ENCODE measurements around the gene TMEM209. TPM values are rescaled to one million over a fixed set of nuclear protein-coding genes. Genes with fewer than 3 reads are reported as not detected.
A peak's percentile ranks its signal among the peaks of the same experiment; 100 is the strongest.
"Not testable (repeated sequence)": the region's sequence is repeated elsewhere in the genome, so short reads cannot be mapped to it uniquely, and the experiment has no call there.

The TMEM209 gene
- 23.5 and 24.6 TPM in 2 replicates for total RNA-seq (2014; rRNA removed)
- 7.1 TPM for polyA plus RNA-seq (2012)

DNA sequence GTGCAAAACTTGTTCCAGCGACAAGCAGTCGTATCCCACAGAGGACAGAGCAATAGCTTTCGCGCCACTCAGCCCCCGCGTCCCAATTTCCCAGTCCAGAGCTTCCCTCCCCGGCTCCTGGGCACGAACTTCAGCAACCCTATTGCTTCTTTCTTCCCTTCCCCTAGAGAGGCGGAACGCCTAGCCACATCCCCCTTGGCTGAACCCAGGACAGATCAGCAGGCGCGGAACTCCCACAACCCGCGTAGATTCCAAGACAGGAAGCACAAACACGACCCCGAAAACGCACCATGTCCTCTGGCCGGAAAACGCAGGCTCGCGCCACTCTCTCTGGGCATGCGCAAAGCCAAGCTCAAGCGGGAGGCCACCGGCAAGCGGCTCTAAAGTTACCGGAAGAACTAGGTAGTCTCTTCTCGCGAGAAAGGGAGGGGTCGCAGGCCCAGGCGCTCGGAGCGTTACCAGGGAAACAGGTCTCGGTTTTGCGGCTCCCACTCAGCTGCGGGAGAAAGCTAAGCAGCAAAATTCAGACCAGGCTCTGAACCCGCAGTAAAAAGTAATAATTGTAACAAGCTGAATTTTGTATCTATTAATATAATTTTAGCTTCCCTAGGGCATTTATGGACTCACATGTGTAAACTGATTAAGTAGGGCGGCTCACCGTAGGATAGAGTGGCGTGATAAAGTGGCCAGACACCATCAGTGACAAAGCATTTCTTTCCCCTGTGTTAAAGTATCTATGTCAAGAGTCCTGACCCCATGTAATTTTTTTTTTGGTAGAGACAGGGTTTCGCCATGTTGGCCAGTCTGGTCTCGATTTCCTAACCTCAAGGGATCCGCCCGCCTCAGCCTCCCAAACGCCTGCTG lies at the start of gene TMEM209:
Gene TMEM209, minus strand, starts transcription at position 323 of the 864 bp plus-strand sequence. Its CDS starts 31 bp downstream, at position 292.
- DNase-seq (ENCODE audit: low read depth), result peak; percentile 98

DNA sequence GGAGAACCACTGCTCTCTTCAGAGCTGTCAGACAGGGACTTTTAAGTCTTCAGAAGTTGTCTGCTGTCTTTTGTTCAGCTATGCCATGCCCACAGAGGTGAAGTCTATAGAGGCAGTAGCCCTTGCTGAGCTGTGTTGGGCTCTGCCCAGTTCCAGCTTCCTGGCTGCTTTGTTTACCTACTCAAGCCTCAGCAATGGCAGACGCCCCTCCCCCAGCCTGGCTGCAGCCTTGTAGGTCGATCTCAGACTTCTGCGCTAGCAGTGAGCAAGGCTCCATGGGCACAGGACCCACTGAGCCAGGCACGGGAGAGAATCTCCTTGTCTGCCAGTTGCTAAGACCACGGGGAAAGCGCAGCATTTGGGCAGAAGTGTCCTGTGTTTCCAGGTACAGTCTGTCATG lies 49.3 kb upstream of the TMEM209 start:
- no peak for DNase-seq (ENCODE audit: low read depth)

DNA sequence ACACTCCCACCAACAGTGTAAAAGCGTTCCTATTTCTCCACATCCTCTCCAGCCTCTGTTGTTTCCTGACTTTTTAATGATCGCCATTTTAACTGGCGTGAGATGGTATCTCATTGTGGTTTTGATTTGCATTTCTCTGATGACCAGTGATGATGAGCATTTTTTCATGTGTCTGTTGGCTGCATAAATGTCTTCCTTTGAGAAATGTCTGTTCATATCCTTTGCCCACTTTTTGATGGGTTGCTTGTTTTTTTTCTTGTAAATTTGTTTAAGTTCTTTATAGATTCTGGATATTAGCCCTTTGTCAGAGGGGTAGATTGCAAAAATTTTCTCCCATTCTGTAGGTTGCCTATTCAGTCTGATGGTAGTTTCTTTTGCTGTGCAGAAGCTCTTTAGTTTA lies 44.4 kb upstream of the TMEM209 start:
- DNase-seq (ENCODE audit: low read depth), result not testable (repeated sequence)

DNA sequence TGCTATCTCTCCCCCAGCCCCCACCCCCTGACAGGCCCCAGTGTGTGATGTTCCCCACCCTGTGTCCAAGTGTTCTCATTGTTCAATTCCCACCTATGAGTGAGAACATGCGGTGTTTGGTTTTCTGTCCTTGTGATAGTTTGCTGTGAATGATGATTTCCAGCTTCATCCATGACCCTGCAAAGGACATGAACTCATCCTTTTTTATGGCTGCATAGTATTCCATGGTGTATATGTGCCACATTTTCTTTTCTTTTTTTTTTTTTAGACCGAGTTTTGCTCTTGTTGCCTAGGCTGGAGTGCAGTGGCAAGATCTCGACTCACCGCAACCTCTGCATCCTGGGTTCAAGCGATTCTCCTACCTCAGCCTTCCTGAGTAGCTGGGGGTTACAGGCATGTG lies 43.6 kb upstream of the TMEM209 start:
- DNase-seq (ENCODE audit: low read depth), result not testable (repeated sequence)

DNA sequence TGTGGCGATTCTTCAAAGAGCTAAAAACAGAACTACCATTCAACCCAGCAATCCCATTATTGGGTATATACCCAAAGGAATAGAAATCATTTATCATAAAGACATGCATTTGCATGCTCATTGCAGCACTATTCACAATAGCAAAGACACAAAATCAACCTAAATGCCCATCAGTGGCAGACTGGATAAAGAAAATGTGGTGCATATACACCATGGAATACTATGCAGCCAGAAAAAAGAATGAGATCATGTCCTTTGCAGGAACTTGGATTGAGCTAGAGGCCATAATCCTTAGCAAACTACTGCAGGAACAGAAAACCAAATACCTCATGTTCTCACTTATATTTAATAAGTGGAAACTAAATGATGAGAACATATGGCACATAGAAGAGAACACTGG lies 41.3 kb upstream of the TMEM209 start:
- DNase-seq (ENCODE audit: low read depth), result not testable (repeated sequence)

DNA sequence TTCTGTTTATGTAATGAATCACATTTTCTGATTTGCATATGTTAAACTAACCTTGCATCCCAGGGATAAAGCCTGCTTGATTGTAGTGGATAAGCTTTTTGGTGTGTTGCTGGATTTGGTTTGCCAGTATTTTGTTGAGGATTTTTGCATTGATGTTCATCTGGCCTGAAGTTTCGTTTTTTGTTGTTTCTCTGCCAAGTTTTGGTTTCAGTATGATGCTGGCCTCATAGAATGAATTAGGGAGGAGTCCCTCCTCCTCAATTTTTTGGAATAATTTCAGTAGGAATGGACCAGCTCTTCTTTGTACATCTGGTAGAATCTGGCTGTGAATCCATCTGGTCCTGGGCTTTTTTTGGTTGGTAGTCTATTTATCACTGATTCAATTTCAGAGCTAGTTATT lies 38.3 kb upstream of the TMEM209 start:
- peak; percentile 15 for DNase-seq (ENCODE audit: low read depth)

DNA sequence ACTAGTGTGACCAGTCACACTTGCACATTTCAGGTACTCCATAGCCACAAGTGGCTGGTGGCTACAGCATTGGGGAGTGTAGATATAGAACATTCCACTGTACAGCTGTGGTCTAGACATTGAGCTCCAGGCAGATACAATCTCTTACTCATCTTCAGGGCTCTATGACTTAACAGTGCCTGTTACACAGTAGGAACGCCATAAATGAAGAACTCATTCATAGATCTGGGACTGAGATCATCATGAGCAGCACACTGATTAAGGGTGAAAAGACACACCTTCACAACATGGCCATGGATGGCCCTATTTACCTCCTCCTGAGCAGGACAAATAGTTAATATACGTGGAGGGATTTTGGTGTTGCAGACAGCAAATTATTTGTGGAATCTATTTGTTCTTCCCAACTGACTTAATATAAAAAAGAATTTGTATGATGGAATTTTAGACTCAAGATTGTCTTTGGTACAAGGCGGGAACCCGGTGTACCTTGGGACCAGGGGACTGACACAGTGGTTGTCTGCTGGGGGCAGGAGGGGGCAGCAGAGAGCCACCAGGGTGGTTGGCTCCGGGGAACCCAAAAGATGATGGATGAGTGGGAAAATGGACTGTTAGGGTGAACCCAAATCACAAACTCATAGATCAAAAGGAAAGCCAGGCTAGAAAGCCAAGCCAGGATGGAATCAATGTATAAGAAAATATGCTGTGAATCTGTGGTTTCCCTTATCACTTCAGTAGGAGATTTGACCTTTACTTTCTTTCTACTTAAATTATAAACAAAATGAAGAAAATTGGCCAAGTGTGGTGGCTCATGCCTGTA lies 37.2 kb upstream of the TMEM209 start:
- DNase-seq (ENCODE audit: low read depth), result peak; percentile 63

DNA sequence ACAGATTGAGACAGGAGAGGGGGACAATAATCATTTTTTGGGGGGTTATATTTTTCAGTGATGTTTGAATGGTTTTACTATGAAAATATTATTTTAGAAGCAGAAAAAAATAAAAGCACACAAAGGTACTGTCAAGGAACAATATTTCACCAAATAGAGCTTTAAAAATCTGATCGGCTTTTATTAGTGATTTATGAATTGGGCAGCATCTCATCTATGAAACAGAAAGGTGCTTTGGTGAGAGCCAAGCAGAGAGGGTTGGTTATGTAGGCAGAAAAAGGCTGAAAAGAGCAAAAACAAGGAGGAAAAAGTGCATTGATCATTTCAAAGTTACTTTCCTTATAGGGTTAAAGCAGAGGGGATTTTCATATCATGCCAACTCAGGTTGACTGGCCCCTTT lies 35.0 kb upstream of the TMEM209 start:
- no peak for DNase-seq (ENCODE audit: low read depth)

DNA sequence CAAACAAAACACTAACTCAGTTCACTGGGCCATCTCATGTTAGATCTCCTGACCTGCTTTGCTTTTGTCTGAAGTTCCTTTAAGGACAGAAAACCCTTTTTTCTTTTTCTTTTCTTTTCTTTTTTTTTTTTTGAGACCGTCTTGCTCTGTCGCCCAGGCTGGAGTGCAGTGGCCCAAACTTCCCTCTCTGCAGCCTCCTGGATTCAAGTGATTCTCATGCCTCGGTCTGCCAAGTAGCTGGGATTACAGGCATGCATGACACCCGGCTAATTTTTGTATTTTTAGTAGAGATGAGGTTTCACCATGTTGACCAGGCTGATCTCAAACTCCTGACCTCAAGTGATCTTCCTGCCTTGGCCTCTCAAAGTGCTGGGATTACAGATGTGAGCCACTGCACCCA lies 31.2 kb upstream of the TMEM209 start:
- DNase-seq (ENCODE audit: low read depth), result not testable (repeated sequence)

DNA sequence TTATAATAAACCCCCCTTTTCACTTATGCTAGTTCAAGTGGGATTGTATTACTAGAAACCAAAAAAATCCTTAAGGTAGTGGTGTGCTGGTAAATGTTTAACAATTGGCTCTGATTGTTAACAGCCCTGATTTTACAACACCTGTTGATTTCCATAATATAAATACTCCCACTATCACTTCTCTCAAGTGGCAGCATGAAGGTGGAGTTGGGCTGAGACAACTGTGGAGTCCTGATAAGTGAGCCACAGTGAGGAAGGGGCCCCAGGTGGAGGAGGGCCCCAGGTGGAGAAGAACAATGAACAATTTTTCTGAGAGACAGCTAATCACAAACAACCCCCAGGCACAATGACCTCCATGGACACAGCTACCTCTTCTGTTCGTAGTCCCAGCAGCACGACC lies 28.9 kb upstream of the TMEM209 start:
- no peak for DNase-seq (ENCODE audit: low read depth)

DNA sequence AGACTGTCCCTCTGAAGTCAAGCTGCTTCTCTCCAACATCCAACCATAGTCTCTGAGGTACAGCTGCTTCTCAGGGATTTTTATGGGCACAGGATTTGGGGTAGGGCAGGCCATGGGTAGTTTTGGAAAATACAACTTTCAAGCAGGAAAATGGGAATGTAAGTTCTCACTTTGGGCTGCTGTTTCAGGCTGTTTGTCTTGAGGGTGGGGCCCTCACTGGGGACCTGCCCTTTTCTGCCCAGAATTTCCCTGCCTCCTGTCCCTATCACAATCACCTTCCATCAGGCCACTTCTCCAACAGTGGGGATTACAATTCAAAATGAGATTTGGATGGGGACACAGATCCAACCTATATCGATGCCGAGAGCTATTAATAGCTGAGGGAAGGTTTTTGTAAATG lies 27.0 kb upstream of the TMEM209 start:
- no peak for DNase-seq (ENCODE audit: low read depth)

DNA sequence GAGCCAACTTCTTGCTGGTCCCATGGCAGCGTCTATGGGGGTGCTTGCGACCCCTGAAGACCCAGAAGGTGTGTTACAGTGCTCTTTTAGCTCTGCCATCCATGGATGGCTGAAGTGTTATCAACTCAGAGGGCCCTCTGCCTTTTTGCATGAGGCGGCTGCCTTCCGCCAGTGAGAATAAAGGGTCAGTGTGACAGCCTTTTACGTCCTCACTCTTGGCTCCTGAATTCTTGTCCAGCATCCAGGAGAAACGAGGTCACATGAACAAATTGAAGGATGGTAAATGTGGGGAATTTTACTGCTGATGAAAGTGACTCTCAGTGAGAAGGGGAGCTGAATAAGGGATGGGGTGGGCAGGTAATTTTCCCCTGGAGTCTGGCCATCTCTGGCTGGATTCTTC lies 26.6 kb upstream of the TMEM209 start:
- no peak for DNase-seq (ENCODE audit: low read depth)

DNA sequence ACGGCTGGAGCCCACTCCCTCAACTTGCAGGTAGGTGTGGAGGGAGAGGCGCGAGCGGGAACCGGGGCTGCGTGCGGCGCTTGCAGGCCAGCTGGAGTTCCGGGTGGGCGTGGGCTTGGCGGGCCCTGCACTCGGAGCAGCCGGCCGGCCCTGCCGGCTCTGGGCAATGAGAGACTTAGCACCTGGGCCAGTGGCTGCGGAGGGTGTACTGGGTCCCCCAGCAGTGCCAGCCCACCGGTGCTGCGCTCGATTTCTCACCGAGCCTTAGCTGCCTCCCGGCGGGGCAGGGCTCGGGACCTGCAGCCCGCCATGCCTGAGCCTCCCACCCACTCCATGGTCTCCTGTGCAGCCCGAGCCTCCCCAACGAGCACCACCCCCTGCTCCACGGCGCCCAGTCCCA lies 24.8 kb upstream of the TMEM209 start:
- not testable (repeated sequence) for DNase-seq (ENCODE audit: low read depth)

DNA sequence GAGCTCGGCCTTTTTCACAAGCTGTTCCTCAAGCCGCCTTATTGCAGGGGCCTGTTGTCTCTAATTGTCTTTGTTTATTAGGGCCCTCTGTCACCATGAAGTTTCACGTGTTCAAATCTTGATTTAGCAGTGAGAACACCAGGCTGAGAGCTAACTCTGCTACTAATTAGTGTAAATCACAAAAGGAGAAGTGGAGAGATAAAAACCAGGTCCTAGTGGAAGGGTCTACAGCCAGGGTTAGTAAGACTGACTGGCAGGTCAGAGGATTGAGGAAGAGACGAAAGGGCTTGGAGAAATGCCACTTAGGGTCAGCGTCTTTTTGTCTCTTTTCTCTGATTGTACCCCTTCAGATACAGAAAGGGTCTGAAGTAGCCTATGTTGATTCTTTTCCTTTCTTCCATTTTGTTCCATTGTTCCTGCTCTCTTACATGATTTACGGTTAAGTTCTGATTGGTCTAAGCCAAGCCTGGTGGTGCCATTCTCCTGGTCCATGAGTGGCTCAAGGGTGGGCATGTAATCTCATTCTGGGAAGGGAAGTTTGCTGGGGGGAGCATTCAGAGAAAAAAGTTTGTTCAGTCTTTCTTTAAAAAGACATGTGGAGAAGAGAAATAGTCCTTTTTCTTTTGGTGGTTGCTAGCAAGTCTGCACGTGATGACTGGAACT lies 23.8 kb upstream of the TMEM209 start:
- DNase-seq (ENCODE audit: low read depth), result no peak

DNA sequence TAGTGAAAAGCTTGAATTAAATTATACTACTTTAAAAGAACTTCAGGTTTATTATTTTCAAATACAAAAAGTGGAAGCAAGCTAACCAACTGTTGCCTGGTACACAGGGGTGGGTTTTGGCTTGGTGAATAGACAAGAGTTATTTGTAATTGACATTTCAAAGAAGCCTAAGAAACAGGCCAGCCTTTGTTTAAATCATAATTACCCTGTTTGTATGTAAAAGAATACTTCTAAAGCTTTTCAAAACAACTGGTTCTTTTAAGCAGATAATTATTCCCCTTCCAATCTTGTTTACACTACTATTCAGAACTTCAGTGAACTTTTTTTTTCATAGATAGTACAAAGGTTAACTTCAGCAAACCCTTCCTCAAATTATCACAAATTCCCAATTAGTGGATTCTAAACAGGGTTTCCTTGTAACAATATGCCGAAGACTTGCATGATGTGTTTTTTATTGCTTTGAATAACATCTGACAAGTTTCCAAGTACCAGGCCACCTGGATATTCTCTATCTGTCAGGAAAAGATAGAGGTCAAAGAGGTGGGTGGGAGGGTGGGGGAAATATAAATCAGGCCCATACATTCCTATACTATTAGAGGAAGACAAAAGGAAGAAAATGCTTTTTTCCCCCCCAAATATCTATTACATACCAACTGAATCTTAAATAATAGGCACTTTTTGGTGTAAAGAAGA lies 22.8 kb upstream of the TMEM209 start:
- no peak for DNase-seq (ENCODE audit: low read depth)

DNA sequence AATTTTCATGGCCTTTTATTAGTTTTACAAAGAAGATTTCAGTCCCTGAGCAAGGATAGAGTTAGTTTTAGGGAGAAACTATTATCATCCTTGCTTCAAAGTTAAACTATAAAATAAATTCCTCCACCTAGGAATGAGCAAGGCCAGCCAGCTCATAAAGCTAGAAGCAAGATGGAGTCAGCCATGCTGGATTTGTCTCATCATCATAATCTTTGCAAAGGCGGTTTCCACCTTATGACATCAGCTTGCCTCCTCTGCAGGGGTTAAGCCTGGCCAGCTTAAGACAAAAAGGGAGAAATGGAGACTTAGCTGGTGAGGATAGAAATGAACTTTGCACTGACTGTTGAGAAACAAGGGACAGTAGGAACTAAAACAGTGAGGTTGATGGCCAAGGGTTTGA lies 21.1 kb upstream of the TMEM209 start:
- DNase-seq (ENCODE audit: low read depth), result no peak

DNA sequence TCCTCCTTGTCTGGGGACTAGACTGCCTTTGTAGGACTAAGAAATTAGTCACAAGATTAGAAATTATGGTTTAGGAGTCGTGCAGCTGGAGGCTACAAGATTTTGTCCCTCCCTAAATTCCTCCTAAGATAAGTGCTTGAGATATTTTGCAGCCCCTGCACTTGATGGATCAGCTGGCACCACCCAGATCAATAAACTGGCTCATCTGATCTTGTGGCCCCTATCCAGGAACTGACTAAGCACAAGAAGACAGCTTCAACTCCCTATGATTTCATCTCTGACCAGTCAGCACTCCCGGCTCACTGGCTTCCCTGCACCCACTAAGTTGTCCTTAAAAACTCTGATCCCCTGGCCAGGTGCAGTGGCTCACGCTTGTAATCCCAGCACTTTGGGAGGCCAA lies 19.7 kb upstream of the TMEM209 start:
- peak; percentile 76 for DNase-seq (ENCODE audit: low read depth)

DNA sequence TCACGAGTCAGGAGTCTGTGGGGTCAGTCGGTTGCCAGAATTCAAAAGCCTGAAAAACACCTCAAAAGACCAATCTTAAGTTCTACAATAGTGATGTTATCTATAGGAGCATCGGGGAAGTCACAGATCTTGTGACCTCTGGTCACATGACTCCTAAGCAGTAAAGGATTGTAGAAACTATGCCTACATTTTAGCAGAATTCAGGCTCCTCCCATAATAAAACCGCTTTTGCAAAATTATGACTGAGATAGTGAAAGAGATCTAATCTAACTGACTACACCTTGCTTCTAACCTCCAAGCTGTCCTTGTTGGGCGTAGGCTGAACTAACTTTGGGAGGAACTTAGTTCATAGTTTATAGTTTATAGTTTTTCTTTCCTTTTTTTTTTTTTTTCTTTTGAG lies 19.0 kb upstream of the TMEM209 start:
- DNase-seq (ENCODE audit: low read depth), result no peak

DNA sequence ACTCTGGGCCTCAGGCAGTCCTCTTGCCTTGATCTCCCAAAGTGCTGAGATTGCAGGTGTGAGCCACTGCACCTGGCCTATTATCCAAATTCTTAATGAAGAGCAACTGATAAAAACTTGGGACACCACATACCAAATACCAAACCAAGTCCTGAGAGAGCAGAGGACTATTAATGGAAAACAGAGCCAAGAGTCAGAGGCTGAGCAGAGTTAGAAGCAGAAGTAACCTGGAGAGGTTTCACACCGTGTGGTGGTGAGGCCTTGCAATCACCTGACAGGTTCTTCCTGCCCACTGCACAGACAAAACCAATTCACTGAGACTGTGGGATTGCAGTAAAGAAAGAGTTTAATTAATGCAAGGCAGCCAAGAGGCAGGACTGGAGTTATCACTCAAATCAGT lies 18.4 kb upstream of the TMEM209 start:
- DNase-seq (ENCODE audit: low read depth), result no peak

DNA sequence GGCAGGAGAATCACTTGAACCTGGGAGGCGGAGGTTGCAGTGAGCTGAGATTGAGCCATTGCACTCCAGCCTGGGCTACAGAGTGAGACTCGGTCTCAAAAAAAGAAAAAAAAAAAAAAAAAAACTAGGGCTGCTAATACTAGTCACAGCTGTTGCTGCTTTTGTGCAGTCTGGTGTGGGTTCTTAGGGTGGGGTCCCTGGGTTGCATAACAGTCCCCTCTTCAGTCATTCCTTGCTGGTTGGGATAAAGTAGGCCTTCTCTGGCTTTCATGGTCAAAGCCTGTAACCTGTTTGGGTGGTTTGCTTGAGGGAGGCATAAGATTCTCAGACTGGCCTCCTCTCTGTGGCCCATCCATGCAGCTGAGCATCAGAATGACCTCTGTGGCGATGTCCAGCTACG lies 16.5 kb upstream of the TMEM209 start:
- no peak for DNase-seq (ENCODE audit: low read depth)

DNA sequence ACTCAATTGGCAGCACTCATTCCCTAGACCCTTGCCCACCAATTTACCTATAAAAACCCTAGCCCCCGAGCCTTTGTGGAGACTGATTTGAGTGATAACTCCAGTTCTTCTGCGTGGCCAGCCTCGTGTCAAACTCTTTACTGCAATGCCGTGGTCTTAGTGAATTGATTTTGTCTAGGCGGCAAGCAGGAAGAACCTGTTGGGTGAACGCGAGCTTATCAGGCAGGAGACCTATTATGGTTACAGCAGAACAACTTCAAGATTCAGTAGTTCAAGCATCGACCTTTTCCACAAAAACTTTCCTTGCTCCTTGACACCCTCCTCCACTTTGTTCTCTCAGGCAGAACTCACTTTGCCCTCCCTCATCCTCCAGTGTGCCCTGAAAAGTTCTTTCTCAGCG lies 14.7 kb upstream of the TMEM209 start:
- DNase-seq (ENCODE audit: low read depth), result no peak
